Upper lobe of left lung (tissue), 6 donors: ENCODE results near the gene LIPM. TPM values are rescaled to one million over a fixed set of nuclear protein-coding genes. Genes with fewer than 3 reads are reported as not detected.

Experiments
- ATAC-seq, 2 donors: fragments of 200-7000 bp; cut with Tn5 transposase; one replicate each; pipeline ENCODE4 v1.9.1; 2022; ENCODE audit warnings: mild to moderate bottlenecking in 2 of 2, moderate library complexity in 2 of 2; ENCODE audit not compliant: low FRiP score in 2 of 2
- DNase-seq, 2 donors: peaks; one replicate each; pipeline ENCODE4 v3.0.0-alpha.2; 2019 to 2020
- H3K27ac ChIP-seq, 4 donors: fragments of 200-600 bp; sonication (generic); one replicate each; pipeline ENCODE4 v1.5.1; 2016 to 2019
- H3K27me3 ChIP-seq, 4 donors: fragments of 200-600 bp; sonication (generic); one replicate each; pipeline ENCODE4 v1.5.1; 2017 to 2019
- H3K36me3 ChIP-seq, 4 donors: fragments of 200-600 bp; sonication (generic); one replicate each; pipeline ENCODE4 v1.5.1; 2016 to 2019
- H3K4me1 ChIP-seq, 4 donors: fragments of 200-600 bp; sonication (generic); one replicate each; pipeline ENCODE4 v1.5.1; 2018 to 2019
- H3K4me3 ChIP-seq, 4 donors: fragments of 200-600 bp; sonication (generic); one replicate each; pipeline ENCODE4 v1.5.1; 2017 to 2019; ENCODE audit warnings: mild to moderate bottlenecking in 2 of 4, moderate library complexity in 1 of 4
- H3K9me3 ChIP-seq, 4 donors: fragments of 200-600 bp; sonication (generic); one replicate each; pipeline ENCODE4 v1.5.1; 2018 to 2019
- CTCF ChIP-seq, 6 experiments: fragments of 450-650 bp in 4 of 6; fragments of 200-600 bp in 2 of 6; sonication (generic) in 2 of 6; IDR thresholded peaks; one replicate each; pipeline ENCODE4 v1.5.1; 2016 to 2019; ENCODE audit warnings: antibody characterized with exemption in 6 of 6
- EP300 ChIP-seq, 4 donors: sonication (generic); formaldehyde crosslinking; IDR thresholded peaks; one replicate each; pipeline ENCODE4 v1.5.1; 2017; ENCODE audit warnings: antibody characterized with exemption in 4 of 4, control low read depth in 2 of 4
- POLR2A ChIP-seq, 4 donors: fragments of 450-650 bp; IDR thresholded peaks; one replicate each; pipeline ENCODE4 v1.5.1; 2016 to 2017; ENCODE audit warnings: antibody characterized with exemption in 4 of 4, mild to moderate bottlenecking in 2 of 4
- POLR2AphosphoS5 ChIP-seq, 2 donors: sonication (generic); formaldehyde crosslinking; IDR thresholded peaks; one replicate each; pipeline ENCODE4 v1.5.1; 2017; ENCODE audit warnings: antibody characterized with exemption in 2 of 2
- WGBS, 2 donors: methylation state at CpG; one replicate each; pipeline ENCODE4 v1.1.5; 2017 to 2018; 5-methylcytosine and 5-hydroxymethylcytosine counted together
- total RNA-seq, 6 donors: library from RNA; depleted of rRNA in 4 of 6; stranded (reverse); fragments of >200 nt in 4 of 6; gene quantifications; one replicate each; pipeline versions ENCODE4 v1.1.0 to v1.2.1, GENCODE V29; 2016 to 2021
- donor health status: DM: no; HTN: no; CAD: no; lungs with moderate emphysema.
- donor health status: DM: no; HTN: yes; CAD: no; lungs with severe emphysema.

LIPM gene
- total RNA-seq, 6 donors from 2014 or later: not detected

- Histone ChIP-seq H3K4me3 (no peak overlapping the region), H3K27me3 (no peaks in the 10 kb centered on the region), H3K27ac (no peak overlapping the region), H3K9me3 (no peaks in the 10 kb centered on the region), H3K4me1 (no peaks in the 10 kb centered on the region), H3K36me3 (no peaks in the 10 kb centered on the region)
- TF ChIP-seq CTCF (IDR thresholded peaks at IDR 0.05) (no peak), EP300 (IDR thresholded peaks at IDR 0.05) (no peak), POLR2AphosphoS5 (IDR thresholded peaks at IDR 0.05) (no peak), POLR2A (IDR thresholded peaks at IDR 0.05) (no peak)
- ATAC-seq: no peak
- DNase-seq: no peak
- 64 to 81% methylated on average over 2 of the region's 2 CpGs for WGBS, 2 donors
These were observed 21.3 kb upstream of the LIPM start for GRCh38 chr10:88781206-88781605.

GRCh38 chr10:88782222-88782621, 20.3 kb upstream of the LIPM start:
- DNase-seq (no peak), ATAC-seq (no peak)
- H3K27me3 ChIP-seq: no peaks in the 10 kb centered on the region
- WGBS, 2 donors: 68 to 87% methylated on average over 3 of the region's 3 CpGs
- no peaks in the 10 kb centered on the region for H3K36me3 ChIP-seq
- TF ChIP-seq EP300 (IDR thresholded peaks at IDR 0.05): no peak
- no peak for TF ChIP-seq CTCF (IDR thresholded peaks at IDR 0.05)
- no peak for TF ChIP-seq POLR2AphosphoS5 (IDR thresholded peaks at IDR 0.05)
- TF ChIP-seq POLR2A (IDR thresholded peaks at IDR 0.05): no peak
- no peaks in the 10 kb centered on the region for H3K4me1 ChIP-seq
- no peak overlapping the region for H3K4me3 ChIP-seq
- no peaks in the 10 kb centered on the region for H3K9me3 ChIP-seq
- H3K27ac ChIP-seq: no peak overlapping the region

GRCh38 chr10:88783724-88784123, 18.8 kb upstream of the LIPM start:
- Histone ChIP-seq H3K4me1 (no peaks in the 10 kb centered on the region), H3K27me3 (no peaks in the 10 kb centered on the region), H3K9me3 (no peaks in the 10 kb centered on the region), H3K27ac (no peak overlapping the region), H3K36me3 (no peaks in the 10 kb centered on the region), H3K4me3 (no peak overlapping the region)
- no peak for DNase-seq
- WGBS, 2 donors: 54 to 61% methylated on average over 3 of the region's 3 CpGs
- no peak for TF ChIP-seq POLR2A (IDR thresholded peaks at IDR 0.05)
- TF ChIP-seq CTCF (IDR thresholded peaks at IDR 0.05): no peak
- TF ChIP-seq EP300 (IDR thresholded peaks at IDR 0.05): no peak
- no peak for TF ChIP-seq POLR2AphosphoS5 (IDR thresholded peaks at IDR 0.05)
- ATAC-seq: no peak

GRCh38 chr10:88786032-88786770, 16.3 kb upstream of the LIPM start:
- Histone ChIP-seq H3K27me3 (no peaks in the 10 kb centered on the region), H3K36me3 (no peaks in the 10 kb centered on the region), H3K27ac (no peak overlapping the region), H3K4me3 (no peak overlapping the region), H3K4me1 (no peaks in the 10 kb centered on the region), H3K9me3 (no peaks in the 10 kb centered on the region)
- DNase-seq (no peak), ATAC-seq (no peak)
- WGBS, 2 donors: 92 to 97% methylated on average over 10 of the region's 10 CpGs
- TF ChIP-seq EP300 (IDR thresholded peaks at IDR 0.05) (no peak), CTCF (IDR thresholded peaks at IDR 0.05) (no peak)

GRCh38 chr10:88787463-88787862, 15.1 kb upstream of the LIPM start:
- no peaks in the 10 kb centered on the region for H3K36me3 ChIP-seq
- no peaks in the 10 kb centered on the region for H3K9me3 ChIP-seq
- peaks cover 0 to 7% (median 0%) of the 10 kb centered on the region in 4 donors for H3K4me1 ChIP-seq
- ATAC-seq (no peak), DNase-seq (no peak)
- no peak for TF ChIP-seq POLR2A (IDR thresholded peaks at IDR 0.05)
- TF ChIP-seq CTCF (IDR thresholded peaks at IDR 0.05): no peak
- TF ChIP-seq POLR2AphosphoS5 (IDR thresholded peaks at IDR 0.05): no peak
- no peak for TF ChIP-seq EP300 (IDR thresholded peaks at IDR 0.05)
- 69 to 83% methylated on average over 5 of the region's 5 CpGs for WGBS, 2 donors
- no peak overlapping the region for H3K27ac ChIP-seq
- no peaks in the 10 kb centered on the region for H3K27me3 ChIP-seq
- no peak overlapping the region for H3K4me3 ChIP-seq
